ENCODE data around the gene MICAL2. TPM values are rescaled to one million over a fixed set of nuclear protein-coding genes. Genes with fewer than 3 reads are reported as not detected.

MICAL2 gene
- total RNA-seq, 2 donors from 2014 or later, result 194 TPM

DNA sequence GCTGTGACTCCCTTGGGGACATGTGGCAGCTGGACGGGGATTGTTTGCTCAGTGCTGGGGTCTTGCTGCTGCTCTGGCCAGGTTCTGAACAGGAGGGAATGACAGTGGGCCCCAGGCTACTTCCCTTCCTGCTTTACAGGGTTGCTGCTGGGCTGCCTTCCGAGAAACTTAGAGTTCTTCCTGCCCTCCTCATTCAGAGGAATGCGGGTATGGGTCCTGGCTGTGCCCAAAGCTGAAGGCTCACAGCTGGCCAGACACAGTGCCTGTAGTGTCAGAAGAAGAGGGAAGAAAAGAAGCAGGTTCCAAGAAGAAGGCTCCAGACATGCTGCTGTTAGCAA, 158.7 kb downstream of the MICAL2 start:
- intact Hi-C loops (cut with DNase I), result no loop called here
- peaks cover 2% of the 10 kb centered on the region for H3K36me3 ChIP-seq
- no peaks in the 10 kb centered on the region for H3K27me3 ChIP-seq
- H3K9me3 ChIP-seq, result no peaks in the 10 kb centered on the region
- no peaks in the 10 kb centered on the region for H3K4me1 ChIP-seq
- no peak overlapping the region for H3K27ac ChIP-seq
- peak; percentile 40 for DNase-seq
- TF ChIP-seq, protein P1, sequence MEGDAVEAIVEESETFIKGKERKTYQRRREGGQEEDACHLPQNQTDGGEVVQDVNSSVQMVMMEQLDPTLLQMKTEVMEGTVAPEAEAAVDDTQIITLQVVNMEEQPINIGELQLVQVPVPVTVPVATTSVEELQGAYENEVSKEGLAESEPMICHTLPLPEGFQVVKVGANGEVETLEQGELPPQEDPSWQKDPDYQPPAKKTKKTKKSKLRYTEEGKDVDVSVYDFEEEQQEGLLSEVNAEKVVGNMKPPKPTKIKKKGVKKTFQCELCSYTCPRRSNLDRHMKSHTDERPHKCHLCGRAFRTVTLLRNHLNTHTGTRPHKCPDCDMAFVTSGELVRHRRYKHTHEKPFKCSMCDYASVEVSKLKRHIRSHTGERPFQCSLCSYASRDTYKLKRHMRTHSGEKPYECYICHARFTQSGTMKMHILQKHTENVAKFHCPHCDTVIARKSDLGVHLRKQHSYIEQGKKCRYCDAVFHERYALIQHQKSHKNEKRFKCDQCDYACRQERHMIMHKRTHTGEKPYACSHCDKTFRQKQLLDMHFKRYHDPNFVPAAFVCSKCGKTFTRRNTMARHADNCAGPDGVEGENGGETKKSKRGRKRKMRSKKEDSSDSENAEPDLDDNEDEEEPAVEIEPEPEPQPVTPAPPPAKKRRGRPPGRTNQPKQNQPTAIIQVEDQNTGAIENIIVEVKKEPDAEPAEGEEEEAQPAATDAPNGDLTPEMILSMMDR (IDR thresholded peaks at IDR 0.05), result no peak
- no peak overlapping the region for H3K9ac ChIP-seq (ENCODE audit: low read depth in 2 of 2, low read length in 2 of 2)
- no peak overlapping the region for H3K4me3 ChIP-seq

DNA sequence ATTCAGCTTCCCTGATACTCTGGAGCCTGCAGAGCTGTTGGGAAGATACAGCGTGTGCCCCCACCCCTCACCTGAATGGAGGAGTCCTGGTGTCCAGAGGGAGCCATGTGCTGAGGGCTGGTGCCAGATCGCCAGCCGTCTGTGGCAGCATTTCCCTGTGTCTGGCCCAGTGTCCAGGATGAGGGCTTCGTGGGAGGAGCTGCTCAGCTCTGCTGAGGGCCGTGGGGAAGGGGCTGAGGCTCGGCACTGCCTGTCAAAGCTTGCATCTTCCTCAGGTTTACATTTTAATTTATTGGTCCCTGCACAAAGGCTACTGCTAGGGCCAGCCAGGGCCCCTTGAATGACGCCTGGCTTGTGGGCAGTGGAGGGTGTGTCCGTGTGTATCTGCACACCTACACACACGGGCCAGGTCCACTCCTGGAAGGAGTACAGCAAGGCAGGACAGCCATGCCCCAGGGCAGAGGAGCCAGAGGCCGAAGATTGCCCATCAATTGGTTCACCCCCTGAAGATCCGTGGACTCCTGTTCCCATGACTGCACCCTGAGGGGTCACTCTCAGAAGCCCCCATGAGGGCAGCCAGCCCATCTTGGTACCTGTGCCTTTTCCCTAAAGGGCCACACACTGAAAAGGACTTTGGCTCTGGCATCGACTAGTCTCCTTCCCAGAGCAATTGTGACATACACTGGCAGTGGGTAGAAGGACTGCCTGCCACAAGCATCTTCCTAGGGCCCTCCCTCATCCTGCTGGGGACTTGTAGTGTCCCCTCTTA, 159.2 kb downstream of the MICAL2 start:
- Histone ChIP-seq H3K27ac (no peak overlapping the region), H3K9ac (ENCODE audit: low read depth in 2 of 2, low read length in 2 of 2) (no peak overlapping the region), H3K4me1 (no peaks in the 10 kb centered on the region), H3K27me3 (no peaks in the 10 kb centered on the region), H3K9me3 (no peaks in the 10 kb centered on the region), H3K36me3 (no peaks in the 10 kb centered on the region), H3K4me3 (no peak overlapping the region)
- TF ChIP-seq, protein P1 (IDR thresholded peaks at IDR 0.05), result no peak
- intact Hi-C loops (cut with DNase I), result loop anchor here (10.0 kb wide), 1 partner anchor 335 kb away; no protein-coding TSS in a partner anchor
- DNase-seq, result peak; percentile 37

DNA sequence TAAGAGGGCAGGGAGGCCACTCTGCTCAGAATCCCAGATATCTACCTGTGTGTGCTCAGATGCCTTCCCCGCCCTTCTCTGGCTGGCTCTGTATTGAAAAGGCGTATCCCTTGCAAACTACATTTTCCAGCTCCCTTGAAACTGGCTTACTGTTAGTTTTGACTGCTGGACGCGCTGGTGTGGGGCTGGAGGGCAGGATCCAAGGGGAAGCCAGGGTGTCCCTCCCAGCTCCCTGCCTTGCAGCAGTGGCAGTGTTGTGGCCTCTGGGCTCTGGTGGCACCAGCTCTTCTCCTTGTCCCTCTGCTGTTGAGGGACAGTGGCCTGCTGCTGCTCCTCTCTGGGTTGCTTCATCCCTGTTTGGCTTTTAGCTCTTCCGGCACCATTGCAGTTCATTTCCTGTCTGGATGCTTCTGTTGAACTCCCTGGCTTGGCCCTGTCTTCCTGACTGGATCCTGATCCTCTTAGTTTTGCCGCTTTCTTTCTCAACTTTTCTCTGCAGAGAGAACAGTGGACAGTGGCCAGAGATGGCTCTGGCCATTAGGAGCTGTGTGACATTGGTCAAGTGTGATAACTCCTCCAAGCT, 159.9 kb downstream of the MICAL2 start:
- no peak for DNase-seq
- TF ChIP-seq, protein P1 (IDR thresholded peaks at IDR 0.05), result no peak
- intact Hi-C loops (cut with DNase I), result loop anchor here (10.0 kb wide), 1 partner anchor 336 kb away; no protein-coding TSS in a partner anchor
- Histone ChIP-seq H3K4me1 (no peaks in the 10 kb centered on the region), H3K9ac (ENCODE audit: low read depth in 2 of 2, low read length in 2 of 2) (no peak overlapping the region), H3K36me3 (no peaks in the 10 kb centered on the region), H3K27me3 (no peaks in the 10 kb centered on the region), H3K9me3 (no peaks in the 10 kb centered on the region), H3K27ac (no peak overlapping the region), H3K4me3 (no peak overlapping the region)

DNA sequence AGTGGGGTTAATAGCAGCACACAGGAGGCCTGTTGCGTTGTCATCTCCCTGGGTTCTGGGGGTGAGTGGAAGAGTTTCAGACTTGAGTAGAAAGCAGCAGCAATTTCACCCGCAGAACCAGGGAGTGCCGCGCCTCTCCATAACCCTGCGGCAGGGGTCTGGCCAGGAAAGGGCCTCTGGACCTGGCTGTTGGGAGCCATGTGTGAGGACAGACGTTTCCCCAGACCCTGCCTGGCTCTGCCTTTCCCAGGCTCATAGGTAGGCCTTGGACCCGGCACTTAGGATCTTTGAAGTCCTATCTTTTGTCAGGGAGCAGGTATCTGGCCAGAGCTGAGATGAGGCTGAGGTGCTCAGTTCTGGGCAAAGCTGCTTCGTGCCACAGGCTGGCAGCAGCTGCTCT, 160.4 kb downstream of the MICAL2 start:
- H3K4me1 ChIP-seq, result no peaks in the 10 kb centered on the region
- no peaks in the 10 kb centered on the region for H3K36me3 ChIP-seq
- no peak overlapping the region for H3K27ac ChIP-seq
- intact Hi-C loops (cut with DNase I), result loop anchor here (10.0 kb wide), 1 partner anchor 336 kb away; no protein-coding TSS in a partner anchor
- TF ChIP-seq, protein P1 (IDR thresholded peaks at IDR 0.05), result no peak
- no peak overlapping the region for H3K9ac ChIP-seq (ENCODE audit: low read depth in 2 of 2, low read length in 2 of 2)
- H3K4me3 ChIP-seq, result no peak overlapping the region
- no peak for DNase-seq
- no peaks in the 10 kb centered on the region for H3K9me3 ChIP-seq
- no peaks in the 10 kb centered on the region for H3K27me3 ChIP-seq

DNA sequence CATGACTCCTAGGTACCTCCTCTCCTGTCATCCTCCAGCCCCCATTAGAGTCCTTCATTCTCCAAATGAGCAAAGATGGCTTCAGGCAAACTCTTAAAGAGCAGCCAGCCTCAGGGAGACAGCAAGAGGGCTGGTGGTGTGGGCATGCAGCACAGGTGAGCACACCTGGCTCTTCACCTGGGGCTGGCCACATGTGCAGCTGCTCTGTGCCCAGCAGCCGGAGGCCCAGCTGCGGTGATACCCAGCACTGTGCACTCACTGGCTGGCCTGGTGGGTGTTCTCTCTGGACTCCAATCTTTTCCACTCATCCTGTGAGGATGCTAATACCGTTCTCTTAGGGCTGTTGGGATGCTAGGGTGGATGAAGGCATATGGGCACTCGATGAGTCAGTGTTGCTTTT, 160.9 kb downstream of the MICAL2 start:
- H3K27ac ChIP-seq, result no peak overlapping the region
- H3K9ac ChIP-seq (ENCODE audit: low read depth in 2 of 2, low read length in 2 of 2), result no peak overlapping the region
- no peaks in the 10 kb centered on the region for H3K27me3 ChIP-seq
- no peaks in the 10 kb centered on the region for H3K4me1 ChIP-seq
- intact Hi-C loops (cut with DNase I), result loop anchor here (10.0 kb wide), 1 partner anchor 336 kb away; no protein-coding TSS in a partner anchor
- no peak overlapping the region for H3K4me3 ChIP-seq
- H3K36me3 ChIP-seq, result no peaks in the 10 kb centered on the region
- DNase-seq, result no peak
- TF ChIP-seq, protein P1 (IDR thresholded peaks at IDR 0.05), result no peak
- H3K9me3 ChIP-seq, result no peaks in the 10 kb centered on the region
